Adrenal gland (tissue), 5 donors: Measurements from ENCODE around the gene MAGI1.

Experiments
- POLR2A ChIP-seq, 2 donors: fragments of 450-650 bp; IDR thresholded peaks; one replicate each; pipeline ENCODE4 v1.6.1; 2017; ENCODE audit warnings: antibody characterized with exemption in 2 of 2, mild to moderate bottlenecking in 2 of 2, moderate library complexity in 1 of 2
- TF ChIP-seq, protein P1 (sequence below), 6 experiments: fragments of 450-650 bp in 4 of 6; fragments of 200-600 bp in 2 of 6; sonication (generic) in 1 of 6; IDR thresholded peaks; 1 replicate in 5 of 6; 2 replicates in 1 of 6; pipeline versions ENCODE4 v1.5.1 to v1.8.0; 2016 to 2021; ENCODE audit warnings: antibody characterized with exemption in 6 of 6, mild to moderate bottlenecking in 2 of 6, moderate library complexity in 1 of 6
- donor health status: DM: no; HTN: no; CAD: no.

DNA sequence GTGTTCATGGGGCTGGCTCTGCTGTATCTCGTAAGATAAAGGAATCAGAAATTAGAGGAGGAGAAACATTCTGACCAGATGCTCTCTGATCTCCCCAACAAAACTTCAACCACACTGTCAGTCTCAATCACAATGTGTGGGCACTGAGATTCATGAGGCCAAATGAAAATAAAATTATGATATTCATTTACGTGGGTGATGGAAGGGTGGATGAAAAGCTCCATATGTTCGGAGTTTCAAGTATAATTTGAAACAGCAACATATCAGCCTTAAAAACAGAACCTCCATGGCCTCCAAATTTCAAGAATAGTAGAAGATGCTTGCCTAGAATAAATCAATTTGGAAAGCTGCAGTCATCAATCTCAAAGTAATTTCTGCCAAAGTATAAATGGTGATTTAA, 363.7 kb downstream of the MAGI1 start:
- no peak for TF ChIP-seq POLR2A (IDR thresholded peaks at IDR 0.05)
- TF ChIP-seq, protein P1, sequence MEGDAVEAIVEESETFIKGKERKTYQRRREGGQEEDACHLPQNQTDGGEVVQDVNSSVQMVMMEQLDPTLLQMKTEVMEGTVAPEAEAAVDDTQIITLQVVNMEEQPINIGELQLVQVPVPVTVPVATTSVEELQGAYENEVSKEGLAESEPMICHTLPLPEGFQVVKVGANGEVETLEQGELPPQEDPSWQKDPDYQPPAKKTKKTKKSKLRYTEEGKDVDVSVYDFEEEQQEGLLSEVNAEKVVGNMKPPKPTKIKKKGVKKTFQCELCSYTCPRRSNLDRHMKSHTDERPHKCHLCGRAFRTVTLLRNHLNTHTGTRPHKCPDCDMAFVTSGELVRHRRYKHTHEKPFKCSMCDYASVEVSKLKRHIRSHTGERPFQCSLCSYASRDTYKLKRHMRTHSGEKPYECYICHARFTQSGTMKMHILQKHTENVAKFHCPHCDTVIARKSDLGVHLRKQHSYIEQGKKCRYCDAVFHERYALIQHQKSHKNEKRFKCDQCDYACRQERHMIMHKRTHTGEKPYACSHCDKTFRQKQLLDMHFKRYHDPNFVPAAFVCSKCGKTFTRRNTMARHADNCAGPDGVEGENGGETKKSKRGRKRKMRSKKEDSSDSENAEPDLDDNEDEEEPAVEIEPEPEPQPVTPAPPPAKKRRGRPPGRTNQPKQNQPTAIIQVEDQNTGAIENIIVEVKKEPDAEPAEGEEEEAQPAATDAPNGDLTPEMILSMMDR (IDR thresholded peaks at IDR 0.05) = no peak
